Hepatocyte (in vitro differentiated cells): ENCODE measurements around the gene LRBA. TPM values are rescaled to one million over a fixed set of nuclear protein-coding genes. Genes with fewer than 3 reads are reported as not detected.
"Not testable (repeated sequence)": the region's sequence is repeated elsewhere in the genome, so short reads cannot be mapped to it uniquely, and the experiment has no call there.

Source experiments
- DNase-seq: peaks from one replicate; pipeline ENCODE4 v3.0.0-alpha.2; 2016; ENCODE audit warnings: low spot score
- H2AFZ ChIP-seq: fragments of 200-600 bp; sonication (generic); 2 replicates; pipeline ENCODE4 v1.6.0; 2016; ENCODE audit warnings: antibody characterized with exemption, mild to moderate bottlenecking
- H3K27ac ChIP-seq: fragments of 200-600 bp; sonication (generic); 2 replicates; pipeline ENCODE4 v1.5.1; 2016; ENCODE audit warnings: mild to moderate bottlenecking
- H3K27me3 ChIP-seq: fragments of 200-600 bp; sonication (generic); 2 replicates; pipeline ENCODE4 v1.6.1; 2016
- H3K36me3 ChIP-seq: fragments of 200-600 bp; sonication (generic); replicated peaks from 2 replicates; pipeline ENCODE4 v1.5.1; 2016; ENCODE audit warnings: low read depth; ENCODE audit not compliant: insufficient read depth
- H3K4me1 ChIP-seq: fragments of 200-600 bp; sonication (generic); 2 replicates; pipeline ENCODE4 v1.5.1; 2016; ENCODE audit warnings: mild to moderate bottlenecking, moderate library complexity; ENCODE audit not compliant: insufficient read depth
- H3K4me2 ChIP-seq: fragments of 200-600 bp; sonication (generic); 2 replicates; pipeline ENCODE4 v1.6.0; 2016
- H3K4me3 ChIP-seq: fragments of 200-600 bp; sonication (generic); 2 replicates; pipeline ENCODE4 v1.5.1; 2016; ENCODE audit warnings: mild to moderate bottlenecking
- H3K79me2 ChIP-seq: fragments of 200-600 bp; sonication (generic); 2 replicates; pipeline ENCODE4 v1.6.0; 2017; ENCODE audit warnings: mild to moderate bottlenecking
- H3K9me2 ChIP-seq: fragments of 200-600 bp; sonication (generic); replicated peaks from 2 replicates; pipeline ENCODE4 v1.6.0; 2017; ENCODE audit warnings: mild to moderate bottlenecking; ENCODE audit not compliant: insufficient read depth
- H3K9me3 ChIP-seq: fragments of 200-600 bp; sonication (generic); 2 replicates; pipeline ENCODE4 v1.5.1; 2016; ENCODE audit warnings: low read depth, mild to moderate bottlenecking
- H4K20me1 ChIP-seq: fragments of 200-600 bp; sonication (generic); 2 replicates; pipeline ENCODE4 v1.6.0; 2016; ENCODE audit warnings: mild to moderate bottlenecking; ENCODE audit not compliant: insufficient read depth, poor library complexity, severe bottlenecking
- EZH2 ChIP-seq: fragments of 200-600 bp; sonication (generic); IDR thresholded peaks from 2 replicates; pipeline ENCODE4 v1.6.1; 2016; ENCODE audit warnings: antibody characterized with exemption, mild to moderate bottlenecking, borderline replicate concordance
- EZH2phosphoT487 ChIP-seq: fragments of 200-600 bp; sonication (generic); IDR thresholded peaks from one replicate; pipeline ENCODE4 v1.6.1; 2018; ENCODE audit warnings: antibody characterized with exemption, mild to moderate bottlenecking, low read depth, moderate library complexity; ENCODE audit not compliant: unreplicated experiment, severe bottlenecking
- WGBS: methylation state at CpG from one replicate; pipeline ENCODE4 v1.1.6; 2016; ENCODE audit warnings: low lambda C conversion rate; ENCODE audit errors: missing lambda C conversion rate; 5-methylcytosine and 5-hydroxymethylcytosine counted together
- polyA plus RNA-seq: library from polyadenylated mRNA; unstranded; fragments of >200 nt; fragmentation: Nextera tagmentation; extraction: Ambion mirVana; gene quantifications from 2 replicates; pipeline ENCODE4 v1.2.1, GENCODE V29; 2016
- total RNA-seq: library from RNA; depleted of rRNA; stranded (reverse); fragments of >200 nt; gene quantifications from 2 replicates; pipeline ENCODE4 v1.2.3, GENCODE V29; 2014
- TF ChIP-seq, protein P1 (sequence below): fragments of 200-600 bp; sonication (generic); IDR thresholded peaks from 2 replicates; pipeline ENCODE4 v1.5.1; 2016; ENCODE audit warnings: antibody characterized with exemption, mild to moderate bottlenecking; ENCODE audit not compliant: poor library complexity

Gene LRBA
- total and polyA plus RNA-seq, 2 experiments from 2014 or later = 14.1 to 69.4 TPM

DNA sequence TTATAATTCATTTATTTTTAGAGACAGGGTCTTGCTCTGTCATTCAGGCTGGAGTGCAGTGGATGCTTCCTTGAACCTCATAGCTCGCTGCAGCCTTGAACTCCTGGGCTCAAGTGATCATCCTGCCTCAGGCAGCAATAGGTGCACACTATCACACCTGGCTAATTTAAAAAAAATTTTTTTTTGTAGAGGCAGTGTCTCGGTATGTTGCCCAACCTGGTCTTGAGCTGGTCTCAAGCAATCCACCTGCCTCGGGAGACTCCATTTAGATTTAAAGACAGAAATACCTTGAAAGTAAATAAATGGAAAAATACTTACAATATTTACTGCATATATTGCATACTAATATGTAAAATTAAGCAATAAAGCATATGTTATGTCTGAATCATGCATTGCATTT, 473.4 kb downstream of the LRBA start:
- no peak overlapping the region for H3K27ac ChIP-seq
- H3K9me3 ChIP-seq = no peaks in the 10 kb centered on the region
- no peaks in the 10 kb centered on the region for H3K4me1 ChIP-seq
- no peaks in the 10 kb centered on the region for H3K9me2 ChIP-seq
- H4K20me1 ChIP-seq = no peaks in the 10 kb centered on the region
- TF ChIP-seq EZH2phosphoT487 = no peak
- TF ChIP-seq, protein P1, sequence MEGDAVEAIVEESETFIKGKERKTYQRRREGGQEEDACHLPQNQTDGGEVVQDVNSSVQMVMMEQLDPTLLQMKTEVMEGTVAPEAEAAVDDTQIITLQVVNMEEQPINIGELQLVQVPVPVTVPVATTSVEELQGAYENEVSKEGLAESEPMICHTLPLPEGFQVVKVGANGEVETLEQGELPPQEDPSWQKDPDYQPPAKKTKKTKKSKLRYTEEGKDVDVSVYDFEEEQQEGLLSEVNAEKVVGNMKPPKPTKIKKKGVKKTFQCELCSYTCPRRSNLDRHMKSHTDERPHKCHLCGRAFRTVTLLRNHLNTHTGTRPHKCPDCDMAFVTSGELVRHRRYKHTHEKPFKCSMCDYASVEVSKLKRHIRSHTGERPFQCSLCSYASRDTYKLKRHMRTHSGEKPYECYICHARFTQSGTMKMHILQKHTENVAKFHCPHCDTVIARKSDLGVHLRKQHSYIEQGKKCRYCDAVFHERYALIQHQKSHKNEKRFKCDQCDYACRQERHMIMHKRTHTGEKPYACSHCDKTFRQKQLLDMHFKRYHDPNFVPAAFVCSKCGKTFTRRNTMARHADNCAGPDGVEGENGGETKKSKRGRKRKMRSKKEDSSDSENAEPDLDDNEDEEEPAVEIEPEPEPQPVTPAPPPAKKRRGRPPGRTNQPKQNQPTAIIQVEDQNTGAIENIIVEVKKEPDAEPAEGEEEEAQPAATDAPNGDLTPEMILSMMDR = no peak
- no peak for TF ChIP-seq EZH2
- H3K4me3 ChIP-seq = no peak overlapping the region
- 88% methylated on average over 3 of the region's 3 CpGs for WGBS
- no peaks in the 10 kb centered on the region for H3K79me2 ChIP-seq
- no peaks in the 10 kb centered on the region for H3K36me3 ChIP-seq
- no peak for DNase-seq
- H2AFZ ChIP-seq = no peak overlapping the region
- no peak overlapping the region for H3K4me2 ChIP-seq
- no peaks in the 10 kb centered on the region for H3K27me3 ChIP-seq

DNA sequence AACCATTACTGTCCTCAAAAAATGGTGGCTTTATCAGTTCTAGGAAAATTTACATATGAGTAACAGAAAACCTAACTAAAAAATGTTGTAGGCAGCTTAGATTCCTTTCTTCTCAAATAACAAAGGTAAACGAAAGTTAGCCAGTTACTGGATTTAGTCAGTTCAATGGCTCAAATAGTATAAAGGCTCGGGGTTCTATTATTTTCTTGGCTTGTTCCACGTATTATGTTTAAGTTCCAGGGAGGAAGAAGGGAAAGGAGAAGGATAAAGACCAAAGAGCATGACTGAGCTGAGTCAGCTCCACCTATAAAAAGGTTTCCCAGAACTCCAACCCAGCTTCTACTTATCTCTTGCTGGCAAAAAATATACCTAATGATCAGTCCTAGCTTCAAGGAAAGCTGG, 474.1 kb downstream of the LRBA start:
- no peaks in the 10 kb centered on the region for H4K20me1 ChIP-seq
- no peaks in the 10 kb centered on the region for H3K9me2 ChIP-seq
- H3K27me3 ChIP-seq = no peaks in the 10 kb centered on the region
- H3K79me2 ChIP-seq = no peaks in the 10 kb centered on the region
- peak overlapping the region; percentile 11 for H3K4me2 ChIP-seq
- no peaks in the 10 kb centered on the region for H3K4me1 ChIP-seq
- no peaks in the 10 kb centered on the region for H3K36me3 ChIP-seq
- peak; percentile 4 for DNase-seq
- TF ChIP-seq, protein P1 = no peak
- no peak for TF ChIP-seq EZH2
- no peak for TF ChIP-seq EZH2phosphoT487
- 40% methylated on average over 3 of the region's 3 CpGs for WGBS
- H3K27ac ChIP-seq = no peak overlapping the region
- H2AFZ ChIP-seq = no peak overlapping the region
- H3K9me3 ChIP-seq = no peaks in the 10 kb centered on the region
- H3K4me3 ChIP-seq = no peak overlapping the region

DNA sequence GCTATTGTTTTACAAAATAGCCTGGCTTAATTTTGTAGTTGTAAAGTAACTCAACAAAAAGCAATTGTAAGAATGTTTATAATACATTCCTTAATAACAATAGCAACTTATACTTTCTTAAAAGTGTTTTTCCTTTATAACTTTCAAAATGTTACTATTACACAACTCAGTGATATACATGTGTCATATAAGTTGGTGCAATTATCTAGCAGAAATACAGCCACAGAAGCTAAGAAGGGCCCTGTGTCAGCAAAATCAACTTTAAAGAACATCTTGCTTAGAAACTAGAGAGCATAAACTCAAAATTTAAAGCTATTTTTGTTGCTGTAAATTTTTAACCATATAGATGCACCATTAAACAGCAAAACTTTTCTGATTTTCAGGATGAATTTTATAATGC, 474.5 kb downstream of the LRBA start:
- no peak for DNase-seq
- H3K4me2 ChIP-seq = peak overlapping the region; percentile 11
- H2AFZ ChIP-seq = no peak overlapping the region
- no peaks in the 10 kb centered on the region for H3K4me1 ChIP-seq
- no peaks in the 10 kb centered on the region for H3K9me2 ChIP-seq
- no peaks in the 10 kb centered on the region for H4K20me1 ChIP-seq
- H3K4me3 ChIP-seq = no peak overlapping the region
- H3K27me3 ChIP-seq = no peaks in the 10 kb centered on the region
- no peaks in the 10 kb centered on the region for H3K9me3 ChIP-seq
- no peaks in the 10 kb centered on the region for H3K36me3 ChIP-seq
- no peaks in the 10 kb centered on the region for H3K79me2 ChIP-seq
- TF ChIP-seq EZH2 (no peak), EZH2phosphoT487 (no peak)
- TF ChIP-seq, protein P1 = no peak
- H3K27ac ChIP-seq = no peak overlapping the region

DNA sequence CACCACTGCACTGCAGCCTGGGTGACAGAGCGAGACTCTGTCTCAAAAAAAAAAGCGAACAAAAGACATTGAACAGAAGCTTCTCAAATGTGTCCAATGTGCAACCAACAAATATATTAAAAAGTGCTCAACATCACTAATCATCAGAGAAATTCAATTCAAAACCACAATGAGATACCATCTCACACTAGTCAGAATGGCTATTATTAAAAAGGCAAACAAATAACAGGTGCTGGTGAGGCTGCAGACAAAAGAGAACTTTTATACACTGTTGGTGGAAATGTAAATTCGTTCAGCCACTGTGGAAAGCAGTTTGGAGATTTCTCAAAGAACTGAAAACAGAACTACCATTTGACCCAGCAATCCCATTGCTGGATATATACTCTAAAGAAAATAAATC, 477.2 kb downstream of the LRBA start:
- H3K36me3 ChIP-seq, H3K9me2 ChIP-seq, H3K27me3 ChIP-seq, H3K4me3 ChIP-seq, H3K79me2 ChIP-seq, H4K20me1 ChIP-seq, H3K27ac ChIP-seq, H3K9me3 ChIP-seq, H3K4me1 ChIP-seq, H3K4me2 ChIP-seq, H2AFZ ChIP-seq, DNase-seq: not testable (repeated sequence)
- 95% methylated on average over 3 of the region's 3 CpGs for WGBS
